ENCODE results near the gene DNAJC15.

GRCh38 chr13:43123856-43124255 is 100.5 kb downstream of the DNAJC15 start:
- TF ChIP-seq CTCF (IDR thresholded peaks at IDR 0.05) (no peak), POLR2A (IDR thresholded peaks at IDR 0.05) (no peak)
